GM18858 (cell line): ENCODE measurements around the gene TMEM11.
A peak's percentile ranks its signal among the peaks of the same experiment; 100 is the strongest.

ENCODE experiments used
- ATAC-seq: cut with Tn5 transposase; IDR thresholded peaks from one replicate; pipeline ENCODE4 v1.9.1; 2021; ENCODE audit not compliant: unreplicated experiment

The TMEM11 gene

GRCh38 chr17:21186399-21187187 lies 27.4 kb downstream of the TMEM11 start:
- no peak for ATAC-seq

- ATAC-seq, result no peak
These were observed 28.9 kb downstream of the TMEM11 start for GRCh38 chr17:21185061-21185460.

GRCh38 chr17:21184570-21184969 lies 29.4 kb downstream of the TMEM11 start:
- ATAC-seq, result no peak

- no peak for ATAC-seq
These were observed 30.5 kb downstream of the TMEM11 start for GRCh38 chr17:21183468-21183867.

GRCh38 chr17:21177854-21178600 lies 35.9 kb downstream of the TMEM11 start:
- ATAC-seq, result no peak

GRCh38 chr17:21177401-21177800 lies 36.6 kb downstream of the TMEM11 start:
- ATAC-seq, result no peak

- no peak for ATAC-seq
These were observed 37.1 kb downstream of the TMEM11 start for GRCh38 chr17:21176773-21177395.

- ATAC-seq, result no peak
These were observed 39.2 kb downstream of the TMEM11 start for GRCh38 chr17:21174713-21175112.

GRCh38 chr17:21174186-21174585 lies 39.8 kb downstream of the TMEM11 start:
- no peak for ATAC-seq

GRCh38 chr17:21173543-21173942 lies 40.4 kb downstream of the TMEM11 start:
- no peak for ATAC-seq

- ATAC-seq, result no peak
These were observed 41.1 kb downstream of the TMEM11 start for GRCh38 chr17:21172846-21173245.

- ATAC-seq, result no peak
These were observed 41.9 kb downstream of the TMEM11 start for GRCh38 chr17:21171970-21172510.

GRCh38 chr17:21171309-21171922 lies 42.5 kb downstream of the TMEM11 start:
- ATAC-seq, result peak; percentile 77

- ATAC-seq, result no peak
These were observed 43.2 kb downstream of the TMEM11 start for GRCh38 chr17:21170809-21171208.

- no peak for ATAC-seq
These were observed 44.5 kb downstream of the TMEM11 start for GRCh38 chr17:21169496-21169895.

GRCh38 chr17:21168555-21168865 lies 45.5 kb downstream of the TMEM11 start:
- ATAC-seq, result no peak

- ATAC-seq, result no peak
These were observed 46.7 kb downstream of the TMEM11 start for GRCh38 chr17:21167303-21167702.

GRCh38 chr17:21166595-21167210 lies 47.3 kb downstream of the TMEM11 start:
- ATAC-seq, result no peak

- ATAC-seq, result no peak
These were observed 47.9 kb downstream of the TMEM11 start for GRCh38 chr17:21165922-21166594.

- no peak for ATAC-seq
These were observed 49.3 kb downstream of the TMEM11 start for GRCh38 chr17:21164620-21165019.
